Stomach (tissue), 19 donors: ENCODE measurements around the gene PFKFB1. TPM values are rescaled to one million over a fixed set of nuclear protein-coding genes. Genes with fewer than 3 reads are reported as not detected.

Experiments
- DNase-seq, 2 donors: peaks; one replicate each; pipeline versions ENCODE4 v3.0.0 to v3.0.0-alpha.2; 2013 to 2019
- H3K27ac ChIP-seq, 5 donors: fragments of 200-600 bp in 4 of 5; sonication (generic) in 4 of 5; one replicate each; pipeline ENCODE4 v1.5.1; 2013 to 2019; ENCODE audit warnings: mild to moderate bottlenecking in 1 of 5, moderate library complexity in 1 of 5
- H3K27me3 ChIP-seq, 3 donors: fragments of 200-600 bp; sonication (generic); one replicate each; pipeline ENCODE4 v1.5.1; 2017 to 2019; ENCODE audit warnings: mixed run types in 1 of 3
- H3K36me3 ChIP-seq, 4 donors: fragments of 200-600 bp; sonication (generic); 1 replicate in 3 of 4; 2 replicates in 1 of 4; pipeline ENCODE4 v1.5.1; 2016 to 2019
- H3K4me1 ChIP-seq, 4 donors: fragments of 200-600 bp; sonication (generic); one replicate each; pipeline ENCODE4 v1.5.1; 2016 to 2019
- H3K4me3 ChIP-seq, 4 donors: fragments of 200-600 bp; sonication (generic) in 3 of 4; one replicate each; pipeline ENCODE4 v1.5.1; 2016 to 2019; ENCODE audit warnings: mild to moderate bottlenecking in 1 of 4
- H3K9me3 ChIP-seq, 4 donors: fragments of 200-600 bp; sonication (generic); one replicate each; pipeline ENCODE4 v1.5.1; 2016 to 2019
- CTCF ChIP-seq, 7 experiments: fragments of 450-650 bp in 4 of 7; fragments of 200-600 bp in 3 of 7; sonication (generic) in 3 of 7; IDR thresholded peaks; one replicate each; pipeline ENCODE4 v1.5.1; 2016 to 2019; ENCODE audit warnings: antibody characterized with exemption in 7 of 7, control low read depth in 2 of 7, mild to moderate bottlenecking in 1 of 7
- EP300 ChIP-seq: sonication (generic); formaldehyde crosslinking; IDR thresholded peaks from one replicate; pipeline ENCODE4 v1.6.1; 2017; ENCODE audit warnings: antibody characterized with exemption
- POLR2A ChIP-seq, 4 donors: fragments of 450-650 bp; IDR thresholded peaks; one replicate each; pipeline ENCODE4 v1.6.1; 2016; ENCODE audit warnings: antibody characterized with exemption in 4 of 4, control low read depth in 2 of 4, mild to moderate bottlenecking in 1 of 4, moderate library complexity in 1 of 4
- POLR2AphosphoS5 ChIP-seq, 3 donors: sonication (generic); formaldehyde crosslinking; IDR thresholded peaks; one replicate each; pipeline ENCODE4 v1.6.1; 2016; ENCODE audit warnings: antibody characterized with exemption in 3 of 3
- WGBS, 5 donors: extraction: QIAGEN DNeasy Blood & Tissue Kit in 3 of 5; methylation state at CpG; one replicate each; pipeline versions ENCODE4 v1.1.5 to v1.1.7; 2013 to 2018; 5-methylcytosine and 5-hydroxymethylcytosine counted together
- intact Hi-C: fragments of 100-400 bp; cut with DNase I; formaldehyde crosslinking; loops from one replicate; pipeline ENCODE4 v1.15.1; 2023; ENCODE audit warnings: low total_unique reads
- long read RNA-seq, 10 donors: transcript quantifications; one replicate each; lab custom pipeline, GENCODE V29; 2026
- polyA plus RNA-seq, 3 donors: library from polyadenylated mRNA; stranded (reverse); fragments of 200-250 nt; gene quantifications; one replicate each; pipeline ENCODE4 v1.2.3, GENCODE V29; 2013
- total RNA-seq, 5 donors: library from RNA; depleted of rRNA; stranded (reverse); fragments of >200 nt; gene quantifications; one replicate each; pipeline versions ENCODE4 v1.1.0 to v1.2.3, GENCODE V29; 2014 to 2016
- donor health status: healthy with polysubstance abuse.
- donor health status: Bipolar disorder and iron deficiency.
- donor health status: healthy.

PFKFB1 gene
- total RNA-seq (1 to 10 TPM in 1 of 5 donors, under 1 TPM in 1, not detected in 3; 0.87 to 2.0 TPM), polyA plus RNA-seq (under 1 TPM in 2 of 3 donors, not detected in 1; 0.25 to 0.28 TPM)
- long read RNA-seq, donor 1 = 0 reads
- long read RNA-seq, donor 2, partial matches to known transcripts = 14 of 20 reads
- long read RNA-seq, donor 2, other reads (novel, unspliced or antisense) = 6 of 20 reads
- long read RNA-seq, donor 3 = 0 reads
- long read RNA-seq, donor 4 = 0 reads
- long read RNA-seq, donor 5 = 0 reads
- long read RNA-seq, donor 6 = 0 reads
- long read RNA-seq, donor 7 = 0 reads
- long read RNA-seq, donor 8 = 0 reads
- long read RNA-seq, donor 9 = 0 reads
- long read RNA-seq, donor 10 = 0 reads

- Histone ChIP-seq H3K27ac (no peak within 1 kb of the TSS), H3K36me3 (no peaks in the 10 kb centered on the region), H3K9me3 (no peaks in the 10 kb centered on the region), H3K4me3 (no peak within 1 kb of the TSS), H3K27me3 (no peaks in the 10 kb centered on the region), H3K4me1 (peaks cover 0 to 1% (median 0%) of the 10 kb centered on the region in 4 donors)
- no peak for DNase-seq
- 68 to 100% (median 86%) methylated on average over 2 of the region's 2 CpGs for WGBS, 5 donors
- intact Hi-C loops = no loop called here
- TF ChIP-seq POLR2AphosphoS5 (IDR thresholded peaks at IDR 0.05) (no peak), CTCF (IDR thresholded peaks at IDR 0.05) (no peak), POLR2A (IDR thresholded peaks at IDR 0.05) (no peak), EP300 (no peak)
These were observed at the start of gene PFKFB1 for GRCh38 chrX:54994099-54994498. Gene PFKFB1 (minus strand): TSS chrX:54994188. CDS start chrX:54994007, 181 bp downstream.

DNA sequence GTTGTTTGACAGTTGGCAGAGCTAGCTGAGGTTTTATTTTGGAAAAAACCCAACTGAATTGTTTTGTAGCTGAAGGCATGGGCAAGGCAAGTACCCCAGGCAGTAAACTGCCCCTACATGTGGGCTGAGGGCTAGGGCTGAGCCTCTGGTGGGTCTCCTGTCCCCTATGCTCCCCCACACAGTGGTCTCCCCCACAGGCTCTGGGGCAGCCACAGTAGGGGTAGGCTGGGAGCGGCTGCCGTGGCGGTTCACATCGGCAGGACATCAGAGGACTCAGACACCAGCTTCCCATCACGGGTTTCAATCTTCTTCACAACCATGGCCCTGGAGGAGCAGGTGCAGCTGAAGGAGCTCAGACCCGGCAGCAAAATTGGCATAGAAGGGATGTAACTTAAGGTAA lies 47.5 kb upstream of the PFKFB1 start:
- Histone ChIP-seq H3K36me3 (no peaks in the 10 kb centered on the region), H3K27me3 (no peaks in the 10 kb centered on the region), H3K4me3 (no peak overlapping the region), H3K27ac (no peak overlapping the region), H3K9me3 (peaks cover 0 to 8% (median 0%) of the 10 kb centered on the region in 4 donors), H3K4me1 (no peaks in the 10 kb centered on the region)
- intact Hi-C loops = no loop called here
- TF ChIP-seq POLR2AphosphoS5 (IDR thresholded peaks at IDR 0.05) = no peak
- TF ChIP-seq CTCF (IDR thresholded peaks at IDR 0.05) = no peak
- TF ChIP-seq POLR2A (IDR thresholded peaks at IDR 0.05) = no peak
- no peak for TF ChIP-seq EP300
- 87 to 98% (median 91%) methylated on average over 5 to 6 of the region's 6 CpGs for WGBS, 5 donors
- no peak for DNase-seq

GRCh38 chrX:55039471-55039870 lies 45.5 kb upstream of the PFKFB1 start:
- intact Hi-C loops = no loop called here
- peaks cover 0 to 8% (median 2%) of the 10 kb centered on the region in 4 donors for H3K9me3 ChIP-seq
- TF ChIP-seq CTCF (IDR thresholded peaks at IDR 0.05) = no peak
- TF ChIP-seq EP300 = no peak
- no peak for TF ChIP-seq POLR2AphosphoS5 (IDR thresholded peaks at IDR 0.05)
- no peak for TF ChIP-seq POLR2A (IDR thresholded peaks at IDR 0.05)

DNA sequence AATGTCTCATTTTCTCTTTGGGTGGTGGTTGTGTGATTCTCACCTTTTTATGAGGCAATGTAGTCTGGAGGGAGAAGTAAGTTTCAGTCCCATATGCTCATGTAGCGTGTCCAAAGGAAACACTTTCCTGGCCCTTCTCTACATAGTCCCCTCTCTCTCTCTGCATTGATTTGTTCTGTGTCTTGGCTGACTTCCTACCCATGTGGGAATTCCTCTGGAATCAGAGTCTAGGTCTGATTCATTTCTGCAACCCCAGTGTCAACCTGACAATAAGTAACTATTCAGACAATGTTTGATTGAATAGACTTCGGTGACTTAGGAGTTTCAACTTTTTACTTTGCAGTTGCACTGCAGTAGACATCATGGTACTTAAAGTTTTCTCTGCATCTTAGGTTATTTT lies 39.4 kb upstream of the PFKFB1 start:
- intact Hi-C loops = no loop called here
- DNase-seq = no peak
- Histone ChIP-seq H3K4me3 (no peak overlapping the region), H3K36me3 (no peaks in the 10 kb centered on the region), H3K9me3 (peaks cover 0 to 3% (median 0%) of the 10 kb centered on the region in 4 donors), H3K27me3 (peaks cover 0 to 4% (median 0%) of the 10 kb centered on the region in 3 donors), H3K27ac (no peak overlapping the region), H3K4me1 (no peaks in the 10 kb centered on the region)
- WGBS, 5 donors = 73 to 85% (median 78%) methylated on average over 2 of the region's 2 CpGs
- TF ChIP-seq POLR2AphosphoS5 (IDR thresholded peaks at IDR 0.05) (no peak), EP300 (no peak), POLR2A (IDR thresholded peaks at IDR 0.05) (no peak), CTCF (IDR thresholded peaks at IDR 0.05) (no peak)

More at GRCh38 chrX:55039471-55039870, 45.5 kb upstream of the PFKFB1 start:
- no peaks in the 10 kb centered on the region for H3K4me1 ChIP-seq
- no peak overlapping the region for H3K4me3 ChIP-seq
- H3K36me3 ChIP-seq = no peaks in the 10 kb centered on the region
- H3K27ac ChIP-seq = no peak overlapping the region
- no peaks in the 10 kb centered on the region for H3K27me3 ChIP-seq
- DNase-seq = no peak
- WGBS, 5 donors = 71 to 79% (median 72%) methylated on average over 3 of the region's 3 CpGs
